Adipocyte (in vitro differentiated cells): ENCODE data around the gene UGT1A9.

ENCODE experiments used
- DNase-seq: peaks from one replicate; pipeline ENCODE4 v3.0.0-alpha.2; 2015; ENCODE audit warnings: low read depth
- H3K27me3 ChIP-seq: replicated peaks from 2 replicates; pipeline ENCODE4 v1.7.0; 2013; ENCODE audit warnings: mild to moderate bottlenecking, low read length, moderate library complexity; ENCODE audit not compliant: control insufficient read depth, insufficient read depth
- H3K36me3 ChIP-seq: 2 replicates; pipeline ENCODE4 v1.7.0; 2013; ENCODE audit warnings: low read length, mild to moderate bottlenecking, moderate library complexity; ENCODE audit not compliant: control insufficient read depth, insufficient read depth, severe bottlenecking
- H3K4me1 ChIP-seq: 2 replicates; pipeline ENCODE4 v1.7.0; 2013; ENCODE audit warnings: mild to moderate bottlenecking, low read length, moderate library complexity; ENCODE audit not compliant: control insufficient read depth, insufficient read depth
- H3K4me3 ChIP-seq: 2 replicates; pipeline ENCODE4 v1.7.0; 2013; ENCODE audit warnings: mild to moderate bottlenecking, low read length, moderate library complexity
- H3K9ac ChIP-seq: 2 replicates; pipeline ENCODE4 v1.7.0; 2013; ENCODE audit warnings: mild to moderate bottlenecking, low read length, moderate library complexity
- H3K9me3 ChIP-seq: 2 replicates; pipeline ENCODE4 v1.7.0; 2013; ENCODE audit warnings: mild to moderate bottlenecking, low read length, moderate library complexity; ENCODE audit not compliant: control insufficient read depth

Gene UGT1A9

DNA sequence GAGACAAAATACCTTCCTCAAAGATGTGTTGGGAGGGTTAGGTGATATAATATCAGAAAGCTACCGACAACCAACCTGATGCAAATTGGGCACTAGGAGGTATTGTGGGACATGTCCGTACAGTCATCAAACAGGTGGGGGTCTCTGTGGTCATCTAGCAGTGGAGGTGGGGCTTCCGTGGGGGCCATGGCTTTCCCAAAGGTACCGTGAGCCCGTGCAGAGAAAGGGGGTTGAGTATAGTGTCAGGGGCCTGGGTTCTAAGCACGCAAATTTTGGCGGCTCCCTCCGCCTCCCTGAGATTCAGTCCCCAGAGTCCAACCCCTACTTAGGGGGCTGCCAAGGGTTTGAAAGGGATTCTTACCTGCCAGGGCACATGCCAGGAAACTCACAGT, 150.0 kb downstream of the UGT1A9 start:
- Histone ChIP-seq H3K27me3 (peaks cover 4% of the 10 kb centered on the region), H3K9ac (no peak overlapping the region), H3K4me3 (no peak overlapping the region), H3K36me3 (no peaks in the 10 kb centered on the region), H3K4me1 (peaks cover 20% of the 10 kb centered on the region), H3K9me3 (peaks cover 6% of the 10 kb centered on the region)
- DNase-seq, result no peak

DNA sequence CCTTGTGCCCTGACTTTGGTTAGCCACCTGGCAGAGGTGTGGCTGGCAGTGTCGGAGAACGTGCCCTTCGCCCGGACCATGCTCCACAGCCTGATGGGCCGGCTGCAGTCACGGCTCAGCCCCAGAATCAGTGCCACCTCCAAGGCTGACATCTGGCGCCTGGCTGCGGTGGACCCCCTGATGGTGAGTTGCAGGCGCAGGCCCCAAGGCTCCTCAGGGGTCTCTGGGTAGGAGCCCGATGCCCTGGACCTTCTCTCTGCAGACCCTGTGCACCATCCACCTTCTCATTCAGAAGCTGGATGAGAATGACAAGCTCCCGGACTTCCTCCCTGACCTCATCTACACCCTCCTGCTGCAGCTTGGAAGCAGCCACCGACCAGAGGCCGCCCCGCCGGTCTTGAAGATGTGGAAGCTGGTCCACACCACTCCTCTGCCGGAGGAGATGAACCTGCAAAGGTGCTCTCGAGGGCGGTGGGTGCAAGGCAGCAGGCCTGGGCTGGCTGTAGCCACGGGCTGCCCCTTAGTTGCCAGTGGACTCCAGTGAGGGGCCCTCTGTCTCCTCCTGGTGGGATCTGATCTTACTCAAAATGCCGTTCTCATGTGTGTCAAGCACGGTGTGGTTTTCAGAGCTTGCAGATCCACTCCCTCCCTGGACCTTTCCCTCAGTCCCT, 150.5 kb downstream of the UGT1A9 start:
- H3K9ac ChIP-seq, result no peak overlapping the region
- no peak overlapping the region for H3K4me3 ChIP-seq
- H3K27me3 ChIP-seq, result peaks cover 4% of the 10 kb centered on the region
- H3K4me1 ChIP-seq, result peaks cover 15% of the 10 kb centered on the region
- H3K9me3 ChIP-seq, result peaks cover 8% of the 10 kb centered on the region
- no peak for DNase-seq
- no peaks in the 10 kb centered on the region for H3K36me3 ChIP-seq
